ENCODE data around the gene C11orf97.

DNA sequence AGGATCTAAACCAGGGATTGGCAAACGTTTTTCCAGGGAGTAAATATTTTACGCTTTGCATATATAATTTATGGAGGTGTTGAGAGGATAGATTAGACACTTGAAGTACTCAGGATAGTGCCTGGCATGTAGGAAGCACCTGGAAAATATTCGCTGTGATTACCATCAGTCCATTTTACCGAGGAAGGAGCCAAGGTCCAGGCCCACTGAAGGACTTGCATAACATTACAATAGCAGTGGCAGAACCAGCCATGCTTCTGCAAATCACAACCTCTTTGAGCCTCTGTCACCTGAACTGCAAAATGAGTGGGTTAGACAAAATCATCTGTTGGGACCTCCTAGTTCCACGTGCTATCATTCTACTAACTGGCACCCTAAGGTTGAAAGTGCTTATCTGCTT lies 36.9 kb downstream of the C11orf97 start:
- TF ChIP-seq, protein P1, sequence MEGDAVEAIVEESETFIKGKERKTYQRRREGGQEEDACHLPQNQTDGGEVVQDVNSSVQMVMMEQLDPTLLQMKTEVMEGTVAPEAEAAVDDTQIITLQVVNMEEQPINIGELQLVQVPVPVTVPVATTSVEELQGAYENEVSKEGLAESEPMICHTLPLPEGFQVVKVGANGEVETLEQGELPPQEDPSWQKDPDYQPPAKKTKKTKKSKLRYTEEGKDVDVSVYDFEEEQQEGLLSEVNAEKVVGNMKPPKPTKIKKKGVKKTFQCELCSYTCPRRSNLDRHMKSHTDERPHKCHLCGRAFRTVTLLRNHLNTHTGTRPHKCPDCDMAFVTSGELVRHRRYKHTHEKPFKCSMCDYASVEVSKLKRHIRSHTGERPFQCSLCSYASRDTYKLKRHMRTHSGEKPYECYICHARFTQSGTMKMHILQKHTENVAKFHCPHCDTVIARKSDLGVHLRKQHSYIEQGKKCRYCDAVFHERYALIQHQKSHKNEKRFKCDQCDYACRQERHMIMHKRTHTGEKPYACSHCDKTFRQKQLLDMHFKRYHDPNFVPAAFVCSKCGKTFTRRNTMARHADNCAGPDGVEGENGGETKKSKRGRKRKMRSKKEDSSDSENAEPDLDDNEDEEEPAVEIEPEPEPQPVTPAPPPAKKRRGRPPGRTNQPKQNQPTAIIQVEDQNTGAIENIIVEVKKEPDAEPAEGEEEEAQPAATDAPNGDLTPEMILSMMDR (IDR thresholded peaks at IDR 0.05 in 4 of 5, conservative IDR thresholded peaks at IDR 0.05 in 1 of 5) = no peak
- no peak for TF ChIP-seq POLR2A (IDR thresholded peaks at IDR 0.05)

All from gastrocnemius medialis (tissue), 4 donors.